Smooth muscle cell (in vitro differentiated cells): ENCODE data around the gene ASB1. TPM values are rescaled to one million over a fixed set of nuclear protein-coding genes. Genes with fewer than 3 reads are reported as not detected.

Experiments used
- DNase-seq: peaks from one replicate; lab custom pipeline; 2025; ENCODE audit not compliant: unreplicated experiment; lab: John Stamatoyannopoulos, UW
- H2AFZ ChIP-seq: fragments of 200-600 bp; sonication (generic); 2 replicates; pipeline ENCODE4 v1.6.0; 2016; ENCODE audit warnings: antibody characterized with exemption, low read depth, mild to moderate bottlenecking
- H3F3A ChIP-seq: fragments of 200-600 bp; sonication (generic); 2 replicates; pipeline ENCODE4 v1.6.0; 2017; ENCODE audit warnings: antibody characterized with exemption, low read depth
- H3K27ac ChIP-seq: fragments of 200-600 bp; sonication (generic); 2 replicates; pipeline ENCODE4 v1.5.1; 2016; ENCODE audit warnings: low read depth, mild to moderate bottlenecking
- H3K27me3 ChIP-seq: fragments of 200-600 bp; sonication (generic); 2 replicates; pipeline ENCODE4 v1.6.1; 2016; ENCODE audit warnings: low read depth, mild to moderate bottlenecking
- H3K36me3 ChIP-seq: fragments of 200-600 bp; sonication (generic); 2 replicates; pipeline ENCODE4 v1.5.1; 2016; ENCODE audit warnings: low read depth
- H3K4me1 ChIP-seq: fragments of 200-600 bp; sonication (generic); 2 replicates; pipeline ENCODE4 v1.5.1; 2016; ENCODE audit warnings: low read depth
- H3K4me2 ChIP-seq: fragments of 200-600 bp; sonication (generic); 2 replicates; pipeline ENCODE4 v1.6.0; 2016; ENCODE audit warnings: mild to moderate bottlenecking
- H3K4me3 ChIP-seq: fragments of 200-600 bp; sonication (generic); 2 replicates; pipeline ENCODE4 v1.5.1; 2016; ENCODE audit warnings: mild to moderate bottlenecking
- H3K79me2 ChIP-seq: fragments of 200-600 bp; sonication (generic); 2 replicates; pipeline ENCODE4 v1.6.0; 2016; ENCODE audit warnings: low read depth, mild to moderate bottlenecking
- H3K9ac ChIP-seq: fragments of 200-600 bp; sonication (generic); 2 replicates; pipeline ENCODE4 v1.6.0; 2016; ENCODE audit warnings: low read depth
- H3K9me3 ChIP-seq: fragments of 200-600 bp; sonication (generic); replicated peaks from 2 replicates; pipeline ENCODE4 v1.5.1; 2016; ENCODE audit warnings: low read depth
- H4K20me1 ChIP-seq: fragments of 200-600 bp; sonication (generic); 2 replicates; pipeline ENCODE4 v1.6.0; 2016; ENCODE audit warnings: low read depth
- CTCF ChIP-seq: fragments of 200-600 bp; sonication (generic); IDR thresholded peaks from 2 replicates; pipeline ENCODE4 v1.5.1; 2017; ENCODE audit warnings: borderline replicate concordance, mild to moderate bottlenecking, antibody characterized with exemption; ENCODE audit not compliant: insufficient read depth, poor library complexity, severe bottlenecking
- WGBS: methylation state at CpG from one replicate; pipeline ENCODE4 v1.1.7; 2016; ENCODE audit warnings: low lambda C conversion rate; 5-methylcytosine and 5-hydroxymethylcytosine counted together
- polyA plus RNA-seq: library from polyadenylated mRNA; unstranded; fragments of >200 nt; fragmentation: Nextera tagmentation; extraction: Ambion mirVana; gene quantifications from 2 replicates; pipeline ENCODE4 v1.2.1, GENCODE V29; 2016
- total RNA-seq: library from RNA; depleted of rRNA; stranded (reverse); fragments of >200 nt; gene quantifications from 2 replicates; pipeline ENCODE4 v1.2.3, GENCODE V29; 2014

Gene ASB1
- total and polyA plus RNA-seq, 2 experiments from 2014 or later: 24.8 to 27.3 TPM

GRCh38 chr2:238425979-238426567, 654 bp upstream of the ASB1 start:
- WGBS: under 1% methylated on average over 23 of the region's 24 CpGs
- no peak for TF ChIP-seq CTCF
- peak overlapping the region; percentile 50 for H2AFZ ChIP-seq
- no peaks in the 10 kb centered on the region for H3K9me3 ChIP-seq
- peak overlapping the region; percentile 91 for H3K4me3 ChIP-seq
- H3F3A ChIP-seq: peaks cover 4% of the 10 kb centered on the region
- H3K79me2 ChIP-seq: peaks cover 39% of the 10 kb centered on the region
- H3K9ac ChIP-seq: peak overlapping the region; percentile 94
- peak overlapping the region; percentile 94 for H3K27ac ChIP-seq
- peaks cover 6% of the 10 kb centered on the region for H4K20me1 ChIP-seq
- no peak for DNase-seq
- peaks cover 25% of the 10 kb centered on the region for H3K4me1 ChIP-seq
- H3K27me3 ChIP-seq: no peaks in the 10 kb centered on the region
- no peaks in the 10 kb centered on the region for H3K36me3 ChIP-seq
- H3K4me2 ChIP-seq: peak overlapping the region; percentile 99

DNA sequence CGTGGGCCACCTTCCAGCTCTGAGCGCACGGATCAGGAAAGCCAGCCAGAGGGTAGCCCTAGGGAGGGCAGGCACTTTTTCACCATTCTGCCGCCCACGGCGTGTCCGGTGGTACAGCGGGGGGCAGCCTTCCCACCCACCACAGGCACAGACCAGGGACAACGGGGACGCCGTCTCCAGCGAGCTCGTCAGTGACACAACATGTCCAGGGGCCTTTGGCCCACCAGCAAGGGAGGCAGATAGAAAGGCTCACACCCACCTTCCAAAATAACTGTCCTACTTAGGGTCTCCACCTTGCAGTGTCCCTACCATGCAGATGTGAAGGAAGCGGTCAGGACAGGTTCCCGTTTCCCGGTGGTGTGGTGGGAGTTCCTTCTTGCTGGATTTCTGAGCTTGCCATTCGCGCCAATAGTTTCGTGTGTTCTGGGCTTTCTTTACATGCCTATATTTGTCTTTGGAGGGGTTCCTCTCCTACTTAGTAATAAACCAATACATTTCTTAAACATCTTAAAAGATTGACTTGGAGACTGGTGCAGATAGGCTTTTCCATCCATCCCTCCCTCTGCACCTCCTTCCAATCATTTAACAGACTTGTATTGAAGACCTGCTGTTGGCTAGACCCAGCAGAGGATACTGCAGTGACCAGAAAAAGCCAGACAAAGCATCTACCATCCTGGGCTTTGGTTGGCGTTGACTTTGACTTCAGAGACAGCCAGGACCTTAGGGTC, 872 bp downstream of the ASB1 start:
- peak overlapping the region; percentile 94 for H3K9ac ChIP-seq
- peaks cover 19% of the 10 kb centered on the region for H4K20me1 ChIP-seq
- H3K9me3 ChIP-seq: no peaks in the 10 kb centered on the region
- peak overlapping the region; percentile 99 for H3K4me2 ChIP-seq
- H3K27ac ChIP-seq: peak overlapping the region; percentile 94
- peak overlapping the region; percentile 50 for H2AFZ ChIP-seq
- DNase-seq: no peak
- no peak for TF ChIP-seq CTCF
- no peaks in the 10 kb centered on the region for H3K36me3 ChIP-seq
- 11% methylated on average over 20 of the region's 20 CpGs for WGBS
- peak overlapping the region; percentile 91 for H3K4me3 ChIP-seq
- H3K79me2 ChIP-seq: peaks cover 54% of the 10 kb centered on the region
- H3F3A ChIP-seq: no peaks in the 10 kb centered on the region
- no peaks in the 10 kb centered on the region for H3K27me3 ChIP-seq
- H3K4me1 ChIP-seq: peaks cover 17% of the 10 kb centered on the region

- H3K4me2 ChIP-seq: peak overlapping the region; percentile 99
- TF ChIP-seq CTCF: no peak
- H3K9ac ChIP-seq: no peak overlapping the region
- WGBS: 90% methylated on average over 8 of the region's 8 CpGs
- peaks cover 32% of the 10 kb centered on the region for H4K20me1 ChIP-seq
- no peaks in the 10 kb centered on the region for H3F3A ChIP-seq
- peaks cover 67% of the 10 kb centered on the region for H3K79me2 ChIP-seq
- no peaks in the 10 kb centered on the region for H3K36me3 ChIP-seq
- H3K4me3 ChIP-seq: no peak overlapping the region
- H3K27me3 ChIP-seq: no peaks in the 10 kb centered on the region
- no peak overlapping the region for H2AFZ ChIP-seq
- no peaks in the 10 kb centered on the region for H3K9me3 ChIP-seq
- peaks cover 17% of the 10 kb centered on the region for H3K4me1 ChIP-seq
- no peak for DNase-seq
- no peak overlapping the region for H3K27ac ChIP-seq
These were observed 2.1 kb downstream of the ASB1 start for GRCh38 chr2:238428866-238429265.

DNA sequence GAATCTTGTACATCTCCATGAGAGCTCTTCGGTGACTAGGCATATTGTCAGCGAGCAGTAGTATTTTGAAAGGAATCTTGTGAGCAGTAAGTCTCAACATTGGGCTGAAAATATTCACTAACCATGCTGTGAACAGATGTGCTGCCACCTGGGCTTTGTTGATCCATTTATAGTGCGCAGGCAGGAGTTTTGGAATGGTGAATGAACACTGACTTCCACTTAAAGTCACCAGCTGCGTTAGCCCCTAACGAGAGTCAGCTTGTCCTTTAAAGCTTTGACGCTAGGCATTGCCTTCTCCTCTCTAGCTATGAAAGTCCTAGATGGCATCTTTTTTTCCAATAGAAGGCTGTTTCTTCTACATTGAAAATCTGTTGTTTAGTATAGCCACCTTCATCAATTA, 4.1 kb downstream of the ASB1 start:
- Histone ChIP-seq H3K9ac (no peak overlapping the region), H4K20me1 (peaks cover 47% of the 10 kb centered on the region), H3F3A (no peaks in the 10 kb centered on the region), H3K79me2 (peaks cover 72% of the 10 kb centered on the region), H3K27ac (no peak overlapping the region), H3K4me3 (no peak overlapping the region), H3K4me2 (no peak overlapping the region), H3K36me3 (no peaks in the 10 kb centered on the region), H3K27me3 (no peaks in the 10 kb centered on the region), H2AFZ (no peak overlapping the region), H3K9me3 (no peaks in the 10 kb centered on the region), H3K4me1 (peaks cover 12% of the 10 kb centered on the region)
- WGBS: 94% methylated on average over 6 of the region's 6 CpGs
- no peak for DNase-seq
- no peak for TF ChIP-seq CTCF
